ENCODE data around the gene EXOG.

The EXOG gene

GRCh38 chr3:38519651-38520050 lies 23.5 kb downstream of the EXOG start:
- DNase-seq, result peak in 1 of 2 donors; percentile 18
- Mint-ChIP-seq H3K4me1 (peaks cover 30% of the 10 kb centered on the region), H3K27ac (peak overlapping the region; percentile 72 to 84), H3K9me3 (no peaks in the 10 kb centered on the region), H3K4me3 (peak overlapping the region; percentile 14 to 29), H3K27me3 (no peaks in the 10 kb centered on the region)
- peak; percentile 66 for ATAC-seq

DNA sequence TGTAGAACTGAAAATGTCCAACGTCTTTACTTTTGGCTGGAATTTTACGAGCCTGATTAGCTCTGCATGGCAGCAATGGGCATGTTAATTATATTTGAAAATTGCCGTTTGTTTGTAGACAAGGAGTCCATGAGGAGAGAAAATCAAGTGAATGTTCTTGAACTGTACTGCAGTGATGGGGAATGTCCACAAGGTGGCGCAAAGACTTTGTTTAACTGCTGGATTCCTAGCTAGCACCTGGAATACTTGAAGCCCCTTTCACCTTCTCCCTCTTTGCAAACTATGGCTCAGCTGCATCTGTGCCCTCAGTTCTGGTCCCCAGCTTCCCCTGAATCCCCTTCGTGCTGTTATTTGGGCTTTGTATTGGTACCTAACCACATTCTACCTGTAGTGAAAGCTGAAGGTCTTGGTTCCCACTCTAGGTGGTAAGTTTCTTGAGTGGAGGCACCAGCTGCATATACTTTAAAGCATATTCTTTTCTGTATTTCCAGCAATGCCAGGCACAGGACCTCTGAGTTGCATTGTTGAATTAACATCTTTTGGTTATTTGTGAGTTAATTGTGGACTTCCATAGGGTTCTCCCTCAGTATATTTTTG lies 25.3 kb downstream of the EXOG start:
- no peaks in the 10 kb centered on the region for H3K9me3 Mint-ChIP-seq
- H3K27ac Mint-ChIP-seq, result no peak overlapping the region
- DNase-seq, result peak; percentile 47 to 52
- no peak for ATAC-seq
- H3K27me3 Mint-ChIP-seq, result no peaks in the 10 kb centered on the region
- H3K4me3 Mint-ChIP-seq, result no peak overlapping the region
- H3K4me1 Mint-ChIP-seq, result peaks cover 30% of the 10 kb centered on the region

GRCh38 chr3:38522002-38522401 lies 25.9 kb downstream of the EXOG start:
- H3K9me3 Mint-ChIP-seq, result no peaks in the 10 kb centered on the region
- H3K27ac Mint-ChIP-seq, result no peak overlapping the region
- ATAC-seq (no peak), DNase-seq (no peak)
- peaks cover 30% of the 10 kb centered on the region for H3K4me1 Mint-ChIP-seq
- no peaks in the 10 kb centered on the region for H3K27me3 Mint-ChIP-seq
- no peak overlapping the region for H3K4me3 Mint-ChIP-seq

DNA sequence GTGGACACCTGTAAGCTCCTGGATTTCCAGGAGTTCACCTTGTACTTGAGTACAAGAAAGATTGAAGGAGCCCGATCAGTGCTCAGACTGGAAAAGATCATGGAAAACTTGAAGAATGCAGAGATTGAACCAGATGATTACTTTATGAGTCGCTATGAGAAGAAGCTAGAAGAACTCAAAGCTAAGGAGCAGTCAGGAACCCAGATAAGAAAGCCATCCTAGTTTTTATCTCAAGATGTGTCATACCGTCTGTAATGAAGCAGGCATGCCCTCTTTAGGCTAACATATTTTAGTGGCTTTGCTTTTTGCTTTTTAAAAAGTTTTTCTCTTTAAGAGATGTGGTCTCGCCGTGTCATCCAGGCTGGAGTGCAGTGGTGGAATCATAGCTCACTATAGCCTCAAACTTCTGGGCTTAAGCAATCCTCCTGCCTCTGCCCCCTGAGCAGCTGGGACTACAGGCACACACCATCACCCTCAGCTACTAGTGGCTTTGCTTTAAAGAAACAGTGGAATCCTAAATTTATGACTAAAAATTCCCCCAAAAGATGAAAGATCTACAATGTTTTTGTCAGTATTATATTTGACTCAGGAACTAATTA lies 28.1 kb downstream of the EXOG start:
- no peaks in the 10 kb centered on the region for H3K27me3 Mint-ChIP-seq
- DNase-seq (no peak), ATAC-seq (no peak)
- peak overlapping the region in 1 of 2 donors; percentile 67 for H3K27ac Mint-ChIP-seq
- H3K4me3 Mint-ChIP-seq, result no peak overlapping the region
- H3K9me3 Mint-ChIP-seq, result no peaks in the 10 kb centered on the region
- peaks cover 23% of the 10 kb centered on the region for H3K4me1 Mint-ChIP-seq

DNA sequence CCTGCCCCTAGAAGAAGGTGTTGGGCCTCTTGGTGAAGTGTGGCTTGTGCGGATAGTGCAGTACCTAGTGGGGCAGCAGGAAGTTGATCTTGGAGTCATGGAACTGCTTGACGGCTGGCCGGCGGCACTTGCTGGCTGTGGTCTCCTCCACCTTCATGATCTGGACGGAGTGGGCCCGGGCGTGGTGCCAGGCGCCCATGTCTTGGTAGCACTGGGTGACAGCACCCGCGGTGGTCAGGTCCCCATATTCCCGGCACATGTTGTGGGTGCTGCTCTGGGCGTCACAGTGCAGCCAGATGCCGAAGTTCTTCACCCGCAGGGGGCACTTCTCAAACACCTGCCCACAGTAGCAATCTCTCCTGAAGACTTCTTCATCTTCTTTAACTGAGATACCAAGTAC lies 30.7 kb downstream of the EXOG start:
- H3K27ac Mint-ChIP-seq, result peak overlapping the region in 1 of 2 donors; percentile 34
- H3K4me3 Mint-ChIP-seq, result no peak overlapping the region
- ATAC-seq (no peak), DNase-seq (no peak)
- H3K9me3 Mint-ChIP-seq, result no peaks in the 10 kb centered on the region
- no peaks in the 10 kb centered on the region for H3K27me3 Mint-ChIP-seq
- H3K4me1 Mint-ChIP-seq, result no peaks in the 10 kb centered on the region

DNA sequence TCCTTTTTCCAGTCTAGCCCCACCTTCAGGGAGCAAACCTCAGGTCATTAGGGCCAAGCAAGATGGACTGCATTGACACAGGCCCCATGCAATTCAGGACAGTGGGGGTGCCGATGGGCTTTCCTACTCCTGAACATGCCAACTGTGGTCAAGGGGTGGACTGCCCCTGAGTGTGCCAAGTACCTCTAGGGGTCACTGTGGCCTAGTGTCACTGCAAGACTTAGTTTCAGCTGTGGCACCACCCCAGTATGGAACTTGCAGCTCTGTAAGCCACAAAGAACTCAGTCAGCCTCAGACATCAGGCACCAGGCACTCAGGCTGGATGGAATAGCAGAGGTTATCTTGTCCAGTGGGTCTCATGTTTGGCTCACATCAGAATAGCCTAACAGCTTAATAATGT lies 32.3 kb downstream of the EXOG start:
- H3K27ac Mint-ChIP-seq, result no peak overlapping the region
- ATAC-seq (no peak), DNase-seq (no peak)
- no peaks in the 10 kb centered on the region for H3K9me3 Mint-ChIP-seq
- H3K27me3 Mint-ChIP-seq, result no peaks in the 10 kb centered on the region
- H3K4me1 Mint-ChIP-seq, result no peaks in the 10 kb centered on the region
- H3K4me3 Mint-ChIP-seq, result no peak overlapping the region

DNA sequence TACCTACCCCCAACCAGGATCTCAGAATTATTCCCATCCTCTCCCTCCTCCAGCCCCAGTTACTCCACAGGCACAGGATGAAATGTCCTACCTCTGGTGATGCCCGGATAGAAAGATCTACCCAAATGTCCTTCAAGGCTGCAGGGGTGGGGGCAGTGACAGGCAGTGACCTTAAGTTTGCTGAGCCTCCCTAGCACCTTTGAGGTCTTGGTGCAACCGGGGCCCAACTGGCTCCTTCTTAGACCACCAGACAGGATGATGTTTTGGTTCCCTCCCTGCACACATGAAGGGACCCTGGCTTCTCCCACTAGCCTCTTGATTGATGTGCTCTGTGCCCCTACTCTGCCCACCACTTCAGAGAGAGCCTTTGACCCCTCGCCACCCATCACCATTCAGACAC lies 36.4 kb downstream of the EXOG start:
- no peak for DNase-seq
- Mint-ChIP-seq H3K4me3 (no peak overlapping the region), H3K9me3 (no peaks in the 10 kb centered on the region), H3K4me1 (peaks cover 7% of the 10 kb centered on the region), H3K27ac (peak overlapping the region in 1 of 2 donors; percentile 22), H3K27me3 (no peaks in the 10 kb centered on the region)
- ATAC-seq, result no peak

DNA sequence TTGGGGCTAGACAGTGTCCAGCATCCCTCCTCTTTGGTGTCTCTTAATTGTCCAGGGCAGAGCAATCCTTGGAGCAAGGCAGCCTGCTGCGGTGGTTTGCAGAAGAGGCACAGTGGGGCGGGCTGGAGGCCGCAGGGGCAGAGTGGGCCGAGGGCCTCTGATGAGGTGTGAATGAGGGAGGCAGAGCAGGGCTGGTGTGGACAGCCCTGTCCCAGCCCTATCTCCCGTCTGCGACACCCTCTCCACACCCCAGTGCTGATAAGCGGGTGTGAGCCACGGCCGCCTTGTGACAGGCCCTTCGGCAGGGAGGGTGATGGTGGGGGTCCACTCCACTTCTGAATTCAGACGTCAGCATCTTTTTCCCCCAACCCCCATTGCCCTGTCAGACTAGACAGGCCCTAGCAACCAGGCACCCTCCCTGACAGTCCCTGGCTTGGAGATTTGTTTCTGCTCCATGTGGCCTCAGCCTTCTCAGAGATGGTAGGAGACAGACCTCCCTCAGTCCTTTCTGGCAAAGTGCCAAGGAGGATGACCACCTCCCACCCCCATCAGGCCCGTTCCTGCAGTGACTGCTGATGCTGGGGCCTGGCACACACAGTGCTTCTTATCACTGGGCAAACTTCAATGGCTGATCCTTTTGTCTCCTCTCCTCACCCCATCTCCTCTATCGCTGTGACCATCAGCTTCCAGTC lies 37.3 kb downstream of the EXOG start:
- Mint-ChIP-seq H3K4me1 (peaks cover 7% of the 10 kb centered on the region), H3K27me3 (no peaks in the 10 kb centered on the region), H3K9me3 (no peaks in the 10 kb centered on the region), H3K27ac (peak overlapping the region in 1 of 2 donors; percentile 31), H3K4me3 (no peak overlapping the region)
- ATAC-seq (peak; percentile 50), DNase-seq (no peak)

DNA sequence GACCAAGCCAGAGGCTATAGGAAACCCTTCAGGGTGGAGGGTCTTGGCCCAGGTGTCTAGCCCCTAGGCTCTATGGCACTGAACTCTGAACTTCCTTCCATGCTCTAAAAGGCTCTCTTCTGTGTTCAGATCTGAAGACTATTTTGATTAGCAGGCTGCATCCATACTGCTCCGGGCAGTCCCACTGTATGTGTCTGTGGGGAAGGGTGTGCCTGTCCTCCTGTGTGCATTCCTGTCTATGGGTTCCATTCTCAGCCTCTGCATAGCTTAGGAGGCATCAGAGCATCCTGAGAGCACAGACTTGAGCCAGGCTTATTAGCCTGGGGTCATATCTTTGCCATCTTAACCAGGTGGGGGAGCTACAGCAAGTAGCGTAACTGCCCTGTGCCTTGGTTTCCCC lies 38.0 kb downstream of the EXOG start:
- no peaks in the 10 kb centered on the region for H3K27me3 Mint-ChIP-seq
- no peaks in the 10 kb centered on the region for H3K9me3 Mint-ChIP-seq
- DNase-seq (no peak), ATAC-seq (no peak)
- no peak overlapping the region for H3K4me3 Mint-ChIP-seq
- H3K4me1 Mint-ChIP-seq, result peaks cover 7% of the 10 kb centered on the region
- no peak overlapping the region for H3K27ac Mint-ChIP-seq

DNA sequence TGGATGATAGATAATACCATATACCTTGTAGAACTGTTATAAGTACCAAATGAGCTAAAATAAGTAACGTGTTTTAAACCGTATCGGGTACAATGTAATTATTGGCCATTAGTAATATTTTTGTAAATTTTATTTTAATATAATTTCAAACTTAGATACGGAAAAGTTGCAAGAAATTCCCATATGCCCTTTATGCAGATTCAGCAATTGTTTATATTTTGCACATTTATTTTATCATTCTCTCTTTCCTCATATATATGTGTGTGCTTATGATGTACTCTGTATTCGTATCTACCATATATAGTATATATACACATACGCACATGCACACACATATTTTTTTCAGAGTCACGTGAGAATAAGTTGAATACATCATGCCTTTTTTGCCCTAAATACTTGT lies 38.5 kb downstream of the EXOG start:
- no peaks in the 10 kb centered on the region for H3K27me3 Mint-ChIP-seq
- ATAC-seq, result no peak
- H3K4me3 Mint-ChIP-seq, result no peak overlapping the region
- H3K4me1 Mint-ChIP-seq, result peaks cover 7% of the 10 kb centered on the region
- H3K9me3 Mint-ChIP-seq, result no peaks in the 10 kb centered on the region
- DNase-seq, result no peak
- H3K27ac Mint-ChIP-seq, result no peak overlapping the region

GRCh38 chr3:38536671-38537070 lies 40.5 kb downstream of the EXOG start:
- no peaks in the 10 kb centered on the region for H3K9me3 Mint-ChIP-seq
- H3K27ac Mint-ChIP-seq, result peak overlapping the region in 1 of 2 donors; percentile 44
- no peaks in the 10 kb centered on the region for H3K27me3 Mint-ChIP-seq
- ATAC-seq (no peak), DNase-seq (no peak)
- H3K4me1 Mint-ChIP-seq, result peaks cover 7% of the 10 kb centered on the region
- H3K4me3 Mint-ChIP-seq, result no peak overlapping the region

DNA sequence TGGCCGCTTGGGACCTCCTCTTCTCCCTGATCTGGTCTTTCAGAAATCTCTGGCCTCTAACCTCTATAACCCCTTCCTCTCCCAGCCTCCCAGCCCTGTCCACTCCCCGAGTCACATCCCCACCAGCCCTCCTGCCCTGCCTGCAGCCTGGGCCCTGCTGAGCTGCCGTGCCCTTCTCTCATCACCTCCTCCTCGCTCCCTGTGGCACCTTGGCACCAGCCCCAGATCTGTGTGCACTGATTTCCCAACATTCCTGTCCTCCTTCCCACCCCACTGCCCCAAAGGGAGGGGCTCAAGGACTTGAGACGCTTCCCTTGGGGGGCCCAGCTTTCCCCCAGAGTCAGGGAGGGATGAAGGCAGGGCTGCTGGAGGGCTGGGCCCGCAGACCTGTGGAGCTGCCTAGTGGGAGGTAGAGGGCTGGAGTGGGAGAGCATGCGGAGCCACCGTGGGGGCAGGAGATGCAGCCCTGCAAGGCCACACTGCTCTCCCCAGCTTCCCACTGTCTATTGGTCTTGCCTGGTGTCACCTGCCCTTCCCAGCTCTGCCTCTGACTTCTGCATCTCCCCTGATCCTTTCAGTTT lies 42.7 kb downstream of the EXOG start:
- Mint-ChIP-seq H3K27me3 (no peaks in the 10 kb centered on the region), H3K4me3 (no peak overlapping the region), H3K9me3 (no peaks in the 10 kb centered on the region), H3K4me1 (peaks cover 7% of the 10 kb centered on the region), H3K27ac (peak overlapping the region in 1 of 2 donors; percentile 79)
- DNase-seq (no peak), ATAC-seq (peak; percentile 32)

DNA sequence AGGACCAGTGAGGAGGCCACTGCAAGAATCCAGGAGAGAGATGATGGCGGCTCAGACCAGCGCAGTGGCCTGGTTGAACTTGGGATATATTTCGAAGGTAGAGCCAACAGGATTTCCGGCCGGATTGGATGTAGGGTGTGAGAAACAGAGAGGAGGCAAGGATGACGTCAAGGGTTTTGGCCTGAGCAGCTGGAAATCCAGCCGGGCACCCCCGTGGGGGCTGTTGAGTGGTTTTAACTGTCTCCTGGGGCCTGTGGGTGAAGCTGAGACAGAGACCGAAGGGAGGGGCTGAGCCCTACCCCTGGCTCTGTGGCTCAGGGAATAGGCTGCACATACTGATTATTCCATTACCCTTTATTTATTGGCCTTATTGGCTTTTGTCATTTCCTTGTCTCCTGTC lies 45.7 kb downstream of the EXOG start:
- Mint-ChIP-seq H3K27me3 (peaks cover 11% of the 10 kb centered on the region), H3K4me1 (no peaks in the 10 kb centered on the region), H3K4me3 (no peak overlapping the region), H3K27ac (peak overlapping the region in 1 of 2 donors; percentile 51), H3K9me3 (no peaks in the 10 kb centered on the region)
- ATAC-seq (no peak), DNase-seq (no peak)

DNA sequence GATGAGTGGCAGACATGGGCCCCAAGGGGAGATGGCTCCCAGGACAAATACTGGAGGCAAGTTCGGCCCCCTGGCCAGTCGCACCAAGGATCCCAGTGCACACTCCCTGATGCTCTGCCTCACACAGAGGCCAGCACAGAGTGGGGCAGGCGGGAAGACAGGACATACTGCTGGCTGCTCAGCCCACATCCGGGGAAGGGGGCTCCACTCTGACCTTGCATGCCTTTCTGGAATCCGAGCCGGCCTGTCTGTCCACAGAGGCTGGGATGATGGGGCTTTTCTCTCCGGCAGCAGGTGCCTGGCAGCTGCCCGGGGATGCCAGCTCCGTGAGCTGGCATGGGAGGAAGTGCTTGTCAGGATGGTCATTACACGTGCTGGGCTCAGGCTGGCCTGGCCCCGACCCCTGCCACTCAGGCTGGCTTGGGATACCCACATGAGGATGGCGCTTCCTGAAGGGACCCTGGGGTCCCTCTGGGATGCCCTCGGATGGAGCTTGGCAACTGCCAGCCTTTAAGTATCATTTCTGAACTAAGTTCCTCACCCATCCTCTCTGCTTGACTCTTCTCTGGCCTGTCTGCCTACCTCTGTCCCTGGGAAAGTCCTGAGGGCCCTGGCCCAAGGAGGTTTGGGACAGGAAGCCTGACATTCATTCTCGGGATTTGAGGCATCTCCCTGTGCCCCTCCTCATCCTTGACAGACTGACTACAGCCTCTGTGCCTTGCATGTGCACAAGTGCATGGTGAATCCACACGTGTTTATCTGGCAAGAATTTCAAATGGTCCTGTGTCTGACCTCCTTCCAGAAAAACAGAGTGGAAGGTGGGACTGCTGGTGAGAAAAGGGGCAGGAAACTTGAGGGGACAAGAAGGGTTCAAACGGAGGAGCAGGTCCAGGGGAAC lies 46.5 kb downstream of the EXOG start:
- no peak for DNase-seq
- Mint-ChIP-seq H3K4me1 (no peaks in the 10 kb centered on the region), H3K4me3 (no peak overlapping the region), H3K27me3 (peaks cover 11% of the 10 kb centered on the region), H3K9me3 (no peaks in the 10 kb centered on the region), H3K27ac (peak overlapping the region in 1 of 2 donors; percentile 35)
- ATAC-seq, result no peak

- Mint-ChIP-seq H3K4me1 (no peaks in the 10 kb centered on the region), H3K4me3 (no peak overlapping the region), H3K27ac (no peak overlapping the region), H3K27me3 (peaks cover 11% of the 10 kb centered on the region), H3K9me3 (no peaks in the 10 kb centered on the region)
- DNase-seq, result no peak
- no peak for ATAC-seq
Observed at GRCh38 chr3:38543586-38543985, 47.4 kb downstream of the EXOG start.

All from stimulated activated naive CD8-positive, alpha-beta T cell treated with anti-CD3 and anti-CD28 coated beads, Interleukin-15, amount 100 ng/mL, for 72 hours (primary cell).